Measurements from ENCODE around the gene ARID5B. TPM values are rescaled to one million over a fixed set of nuclear protein-coding genes. Genes with fewer than 3 reads are reported as not detected.

The ARID5B gene
- total RNA-seq: 72.1 and 84.9 TPM in 2 replicates

GRCh38 chr10:61900829-61901792 lies at the start of gene ARID5B:
Gene ARID5B, plus strand, starts transcription at chr10:61901699. Its CDS starts 11 bp downstream, at chr10:61901710.

Other genes starting within 250 kb of the ARID5B start
- 0.83 and 1.6 TPM in 2 replicates for gene CABCOCO1, start 238.8 kb upstream of the ARID5B start, total RNA-seq

Data from smooth muscle cell of bladder (primary cell).